ENCODE data around the gene GPAT3.

DNA sequence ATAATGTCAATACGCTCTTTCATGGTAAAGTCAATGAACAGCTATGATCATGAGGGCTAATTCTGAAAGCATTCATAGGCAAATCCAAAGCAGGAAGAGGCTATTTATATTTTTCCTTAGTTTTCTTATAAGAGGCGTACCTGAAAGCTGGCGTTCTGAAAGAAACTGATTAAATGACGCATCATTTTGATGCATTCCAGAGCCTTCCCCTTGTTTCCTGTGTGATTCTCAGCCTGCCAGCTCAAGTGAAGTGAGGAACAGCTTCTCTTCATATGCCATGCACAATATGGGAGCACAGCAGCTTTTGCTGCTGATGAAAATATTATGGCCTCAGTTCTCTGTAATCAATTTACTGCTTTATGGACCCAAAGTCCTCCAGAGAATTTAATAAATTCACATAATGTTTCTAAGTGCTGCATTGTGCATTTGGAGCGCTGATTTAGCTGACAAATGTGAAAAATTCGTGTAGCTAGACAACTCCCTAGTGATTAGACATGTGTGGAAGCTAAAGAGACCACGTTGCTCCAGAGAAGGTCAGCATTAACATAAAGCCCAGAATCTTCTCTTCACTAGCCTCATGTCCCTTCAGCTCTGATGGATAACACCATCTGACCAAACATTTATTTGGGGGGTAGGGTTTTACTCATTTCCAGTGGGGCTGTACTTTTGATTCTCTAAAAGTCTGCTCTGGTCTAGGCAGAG, 110.8 kb downstream of the GPAT3 start:
- no peak for TF ChIP-seq EZH2phosphoT487 (IDR thresholded peaks at IDR 0.05; ENCODE audit: borderline replicate concordance, low read length)
- TF ChIP-seq CTCF (IDR thresholded peaks at IDR 0.05; ENCODE audit: low read depth, low read length, poor library complexity, severe bottlenecking): no peak
